Lower leg skin (tissue), 3 donors: ENCODE measurements around the gene MMS22L.

Experiments
- POLR2A ChIP-seq, 2 donors: fragments of 450-650 bp; IDR thresholded peaks; one replicate each; pipeline ENCODE4 v1.6.1; 2016 to 2017; ENCODE audit warnings: antibody characterized with exemption in 2 of 2, mild to moderate bottlenecking in 1 of 2, moderate library complexity in 1 of 2
- TF ChIP-seq, protein P1 (sequence below), 3 donors: fragments of 450-650 bp; IDR thresholded peaks; one replicate each; pipeline ENCODE4 v1.5.1; 2016; ENCODE audit warnings: antibody characterized with exemption in 3 of 3, mild to moderate bottlenecking in 3 of 3, moderate library complexity in 2 of 3

DNA sequence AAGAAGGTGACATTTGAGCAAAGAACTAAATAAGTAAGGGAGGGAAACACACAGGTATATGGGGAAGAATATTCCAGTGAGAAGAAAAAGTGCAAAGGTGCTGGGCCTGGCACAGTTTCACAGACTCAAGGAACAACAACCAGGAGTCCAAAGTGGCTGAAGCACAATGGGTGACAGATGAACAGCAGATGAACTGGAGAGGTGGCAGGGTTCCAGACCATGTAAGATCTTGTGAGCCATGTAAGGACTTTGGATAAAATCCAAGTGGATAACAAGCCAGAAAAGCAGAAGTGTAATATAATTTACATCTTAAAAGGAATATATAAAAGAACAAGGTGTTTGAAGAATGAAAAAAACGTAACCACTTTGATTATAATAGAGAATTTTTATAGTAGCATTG is 87.9 kb downstream of the MMS22L start:
- TF ChIP-seq, protein P1, sequence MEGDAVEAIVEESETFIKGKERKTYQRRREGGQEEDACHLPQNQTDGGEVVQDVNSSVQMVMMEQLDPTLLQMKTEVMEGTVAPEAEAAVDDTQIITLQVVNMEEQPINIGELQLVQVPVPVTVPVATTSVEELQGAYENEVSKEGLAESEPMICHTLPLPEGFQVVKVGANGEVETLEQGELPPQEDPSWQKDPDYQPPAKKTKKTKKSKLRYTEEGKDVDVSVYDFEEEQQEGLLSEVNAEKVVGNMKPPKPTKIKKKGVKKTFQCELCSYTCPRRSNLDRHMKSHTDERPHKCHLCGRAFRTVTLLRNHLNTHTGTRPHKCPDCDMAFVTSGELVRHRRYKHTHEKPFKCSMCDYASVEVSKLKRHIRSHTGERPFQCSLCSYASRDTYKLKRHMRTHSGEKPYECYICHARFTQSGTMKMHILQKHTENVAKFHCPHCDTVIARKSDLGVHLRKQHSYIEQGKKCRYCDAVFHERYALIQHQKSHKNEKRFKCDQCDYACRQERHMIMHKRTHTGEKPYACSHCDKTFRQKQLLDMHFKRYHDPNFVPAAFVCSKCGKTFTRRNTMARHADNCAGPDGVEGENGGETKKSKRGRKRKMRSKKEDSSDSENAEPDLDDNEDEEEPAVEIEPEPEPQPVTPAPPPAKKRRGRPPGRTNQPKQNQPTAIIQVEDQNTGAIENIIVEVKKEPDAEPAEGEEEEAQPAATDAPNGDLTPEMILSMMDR (IDR thresholded peaks at IDR 0.05), result no peak
- no peak for TF ChIP-seq POLR2A (IDR thresholded peaks at IDR 0.05)
